Panc1 (cell line): ENCODE results near the gene PTPRJ. TPM values are rescaled to one million over a fixed set of nuclear protein-coding genes. Genes with fewer than 3 reads are reported as not detected.

ENCODE experiments used
- ATAC-seq: fragments of 200-7000 bp; cut with Tn5 transposase; 2 replicates; pipeline ENCODE4 v1.9.1; 2020; ENCODE audit warnings: mild to moderate bottlenecking, moderate library complexity
- BruUV-seq: library from RNA; stranded (reverse); fragments of 400-500 nt; replicated peaks from 2 replicates; lab custom pipeline; 2021; lab: Mats Ljungman, UMichigan
- CTCF ChIA-PET: fragments of 300-600 bp; sonication (Branson Sonifier 250); formaldehyde crosslinking; loops from one replicate; lab custom pipeline; 2022; ENCODE audit warnings: antibody characterized with exemption; lab: Charles Lee
- POLR2A ChIA-PET: fragments of 300-600 bp; sonication (Branson Sonifier 250); formaldehyde crosslinking; loops from one replicate; lab custom pipeline; 2022; ENCODE audit warnings: antibody characterized with exemption; lab: Charles Lee
- DNase-seq: peaks from one replicate; pipeline ENCODE4 v3.0.0-alpha.2; 2010; ENCODE audit warnings: low read depth, low spot score
- H3K27ac ChIP-seq: 2 replicates; pipeline ENCODE4 v1.5.1; 2011; ENCODE audit warnings: mild to moderate bottlenecking, low read length, inconsistent platforms
- H3K27me3 ChIP-seq: fragments of 200-500 bp; sonication (Bioruptor generic); 2 replicates; pipeline ENCODE4 v1.6.0; 2014; ENCODE audit warnings: low read length, inconsistent platforms; ENCODE audit not compliant: control insufficient read depth, insufficient read depth
- H3K36me3 ChIP-seq: fragments of 200-500 bp; sonication (Bioruptor generic); 2 replicates; pipeline ENCODE4 v1.5.1; 2014; ENCODE audit warnings: inconsistent platforms, mild to moderate bottlenecking, low read length, moderate library complexity; ENCODE audit not compliant: control insufficient read depth, insufficient read depth
- H3K4me1 ChIP-seq: 2 replicates; pipeline ENCODE4 v1.5.1; 2011; ENCODE audit warnings: inconsistent platforms, mild to moderate bottlenecking, low read length, moderate library complexity; ENCODE audit not compliant: control insufficient read depth, insufficient read depth
- H3K4me3 ChIP-seq, 2 experiments: 2 replicates each; pipeline ENCODE4 v1.5.1; 2011 to 2012; ENCODE audit warnings: low read depth in 2 of 2, low read length in 2 of 2, mild to moderate bottlenecking in 2 of 2, inconsistent platforms in 1 of 2, moderate library complexity in 1 of 2
- H3K9me3 ChIP-seq: fragments of 200-500 bp; sonication (Bioruptor generic); 2 replicates; pipeline ENCODE4 v1.5.1; 2014; ENCODE audit warnings: low read depth, mild to moderate bottlenecking, inconsistent platforms, low read length, moderate library complexity; ENCODE audit not compliant: control insufficient read depth, insufficient read depth
- POLR2AphosphoS5 ChIP-seq: IDR thresholded peaks from 2 replicates; pipeline ENCODE4 v1.6.1; 2012; ENCODE audit warnings: mild to moderate bottlenecking, low read depth, low read length, moderate library complexity
- REST ChIP-seq, 2 experiments: IDR thresholded peaks; 2 replicates each; pipeline ENCODE4 v1.6.1; 2011 to 2012; ENCODE audit warnings: low read depth in 2 of 2, control low read depth in 1 of 2, low read length in 1 of 2, mild to moderate bottlenecking in 1 of 2, moderate library complexity in 1 of 2; ENCODE audit not compliant: insufficient read depth in 1 of 2
- SIN3A ChIP-seq: IDR thresholded peaks from 2 replicates; pipeline ENCODE4 v1.6.1; 2012; ENCODE audit warnings: low read depth, mild to moderate bottlenecking, low read length, moderate library complexity, borderline replicate concordance; ENCODE audit not compliant: insufficient read depth
- TCF7L2 ChIP-seq: IDR thresholded peaks from 2 replicates; pipeline ENCODE4 v1.6.1; 2011; ENCODE audit warnings: mild to moderate bottlenecking, low read depth, low read length, inconsistent platforms
- in situ Hi-C: cut with HindIII; loops from 2 replicates; pipeline ENCODE4 v1.10.0; 2016; ENCODE audit warnings: low sequenced_read_pairs, low pct_unique_long_range_greater_than_20kb
- intact Hi-C: fragments of 100-400 bp; cut with micrococcal nuclease; formaldehyde crosslinking; loops from one replicate; pipeline ENCODE4 v1.10.0; 2022; ENCODE audit not compliant: unreplicated experiment
- total RNA-seq: library from RNA; stranded (reverse); gene quantifications from one replicate; pipeline ENCODE4 v1.2.1, GENCODE V29; 2021; ENCODE audit not compliant: unreplicated experiment
- TF ChIP-seq, protein P1 (sequence below): fragments of 450-650 bp; IDR thresholded peaks from 2 replicates; pipeline ENCODE4 v1.5.1; 2017; ENCODE audit warnings: mild to moderate bottlenecking

The PTPRJ gene
- total RNA-seq, 1 experiment from 2014 or later = 73.6 TPM

DNA sequence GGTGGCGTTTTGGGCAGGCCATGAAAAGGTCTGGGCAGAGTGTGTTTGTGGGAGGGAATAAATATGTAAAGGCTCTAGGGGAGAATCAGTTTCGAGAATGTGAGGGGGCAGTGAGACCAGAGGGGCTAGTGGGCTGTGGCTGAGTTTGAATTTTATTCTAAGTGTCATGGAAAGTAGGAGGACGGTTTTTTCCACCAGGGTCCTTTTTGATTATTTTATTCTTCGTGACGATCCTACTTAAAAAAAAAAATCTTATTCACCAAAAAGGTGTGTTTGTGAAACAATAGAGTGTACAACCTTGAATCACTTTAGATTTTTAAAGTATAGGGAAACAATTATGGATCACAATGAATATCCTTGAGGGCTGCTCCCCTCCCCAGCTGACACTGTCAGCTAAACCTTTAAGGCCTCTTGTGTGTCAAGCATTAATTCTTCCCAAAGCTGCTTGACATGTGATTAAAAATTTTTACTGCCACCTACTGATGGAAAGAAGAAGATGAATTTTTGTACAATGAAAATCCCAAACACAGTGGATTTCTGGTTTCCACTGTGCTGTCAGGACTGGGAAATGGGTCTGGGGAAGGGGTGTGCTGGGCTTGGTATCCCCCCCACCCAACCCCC lies 128.8 kb downstream of the PTPRJ start:
- Histone ChIP-seq H3K36me3 (no peaks in the 10 kb centered on the region), H3K27ac (peak overlapping the region; percentile 67), H3K4me1 (peaks cover 22% of the 10 kb centered on the region), H3K4me3 (peak overlapping the region in 1 of 2 experiments; percentile 37; a peak in 2 of 4 replicates), H3K9me3 (no peaks in the 10 kb centered on the region), H3K27me3 (no peaks in the 10 kb centered on the region)
- POLR2A ChIA-PET = no interaction called here
- BruUV-seq = no TSS peak
- in situ Hi-C loops (no loop called here), intact Hi-C loops (loop anchor here (2.0 kb wide), 1 partner anchor 174 kb away; no protein-coding TSS in a partner anchor)
- CTCF ChIA-PET = interaction anchor here (0.5 to 1.6 kb wide), 15 partner anchors 11 to 413 kb away, joined by 3 to 7 read pairs (median 4); no protein-coding TSS in a partner anchor
- no peak for DNase-seq
- TF ChIP-seq, protein P1, sequence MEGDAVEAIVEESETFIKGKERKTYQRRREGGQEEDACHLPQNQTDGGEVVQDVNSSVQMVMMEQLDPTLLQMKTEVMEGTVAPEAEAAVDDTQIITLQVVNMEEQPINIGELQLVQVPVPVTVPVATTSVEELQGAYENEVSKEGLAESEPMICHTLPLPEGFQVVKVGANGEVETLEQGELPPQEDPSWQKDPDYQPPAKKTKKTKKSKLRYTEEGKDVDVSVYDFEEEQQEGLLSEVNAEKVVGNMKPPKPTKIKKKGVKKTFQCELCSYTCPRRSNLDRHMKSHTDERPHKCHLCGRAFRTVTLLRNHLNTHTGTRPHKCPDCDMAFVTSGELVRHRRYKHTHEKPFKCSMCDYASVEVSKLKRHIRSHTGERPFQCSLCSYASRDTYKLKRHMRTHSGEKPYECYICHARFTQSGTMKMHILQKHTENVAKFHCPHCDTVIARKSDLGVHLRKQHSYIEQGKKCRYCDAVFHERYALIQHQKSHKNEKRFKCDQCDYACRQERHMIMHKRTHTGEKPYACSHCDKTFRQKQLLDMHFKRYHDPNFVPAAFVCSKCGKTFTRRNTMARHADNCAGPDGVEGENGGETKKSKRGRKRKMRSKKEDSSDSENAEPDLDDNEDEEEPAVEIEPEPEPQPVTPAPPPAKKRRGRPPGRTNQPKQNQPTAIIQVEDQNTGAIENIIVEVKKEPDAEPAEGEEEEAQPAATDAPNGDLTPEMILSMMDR = no peak
- TF ChIP-seq REST (IDR thresholded peaks at IDR 0.05; ENCODE audit: insufficient read depth in 1 of 2, low read depth in 2 of 2, low read length in 1 of 2) = no peak
- TF ChIP-seq POLR2AphosphoS5 = no peak
- TF ChIP-seq TCF7L2 = no peak
- no peak for TF ChIP-seq SIN3A
- ATAC-seq = peak; percentile 65

GRCh38 chr11:48110509-48110766 lies 130.1 kb downstream of the PTPRJ start:
- DNase-seq (no peak), ATAC-seq (no peak)
- ChIA-PET POLR2A (no interaction called here), CTCF (interaction anchor here (0.7 to 1.6 kb wide), 2 partner anchors 172 to 178 kb away, joined by 3 to 5 read pairs; no protein-coding TSS in a partner anchor)
- in situ Hi-C loops (no loop called here), intact Hi-C loops (no loop called here)
- Histone ChIP-seq H3K27me3 (no peaks in the 10 kb centered on the region), H3K36me3 (no peaks in the 10 kb centered on the region), H3K9me3 (peaks cover 5% of the 10 kb centered on the region; the same call in 1 of the 2 replicates), H3K4me3 (no peak overlapping the region), H3K4me1 (peaks cover 22% of the 10 kb centered on the region), H3K27ac (peak overlapping the region; percentile 10; the same call in 1 of the 2 replicates)
- BruUV-seq = no TSS peak
- TF ChIP-seq TCF7L2 = no peak
- TF ChIP-seq REST (IDR thresholded peaks at IDR 0.05; ENCODE audit: insufficient read depth in 1 of 2, low read depth in 2 of 2, low read length in 1 of 2) = no peak
- TF ChIP-seq POLR2AphosphoS5 = no peak
- TF ChIP-seq, protein P1 = no peak
- no peak for TF ChIP-seq SIN3A
